ENCODE data around the gene GRK5. TPM values are rescaled to one million over a fixed set of nuclear protein-coding genes. Genes with fewer than 3 reads are reported as not detected.
"Not testable (repeated sequence)": the region's sequence is repeated elsewhere in the genome, so short reads cannot be mapped to it uniquely, and the experiment has no call there.

The GRK5 gene
- polyA plus RNA-seq, 1 experiment = 20.8 TPM

- no peak for DNase-seq (ENCODE audit: low read depth)
- Histone ChIP-seq H3K36me3 (ENCODE audit: control insufficient read depth, insufficient read depth, low read length) (peaks cover 35% of the 10 kb centered on the region), H3K4me3 (ENCODE audit: low read depth, low read length) (no peak overlapping the region), H3K27me3 (ENCODE audit: control insufficient read depth, insufficient read depth, low read length) (no peaks in the 10 kb centered on the region)
- CTCF ChIA-PET = interaction anchor here (1.0 to 1.5 kb wide), 4 partner anchors 9 to 226 kb away, joined by 3 to 5 read pairs (median 5); partner anchors contain the start of gene GRK5
- POLR2A ChIA-PET = no interaction called here
- no peak for TF ChIP-seq CTCF (IDR thresholded peaks at IDR 0.05; ENCODE audit: insufficient read depth, low read depth, low read length)
These were observed 223.8 kb downstream of the GRK5 start for GRCh38 chr10:119431034-119431772.

- Histone ChIP-seq H3K27me3 (ENCODE audit: control insufficient read depth, insufficient read depth, low read length) (no peaks in the 10 kb centered on the region), H3K4me3 (ENCODE audit: low read depth, low read length) (no peak overlapping the region), H3K36me3 (ENCODE audit: control insufficient read depth, insufficient read depth, low read length) (peaks cover 36% of the 10 kb centered on the region)
- no peak for TF ChIP-seq CTCF (IDR thresholded peaks at IDR 0.05; ENCODE audit: insufficient read depth, low read depth, low read length)
- CTCF ChIA-PET = interaction anchor here (1.0 to 1.5 kb wide), 3 partner anchors 9 to 227 kb away, joined by 5 read pairs; partner anchors contain the start of gene GRK5
- no peak for DNase-seq (ENCODE audit: low read depth)
- POLR2A ChIA-PET = no interaction called here
These were observed 224.4 kb downstream of the GRK5 start for GRCh38 chr10:119431773-119432135.

- DNase-seq (ENCODE audit: low read depth); POLR2A ChIA-PET; H3K4me3 ChIP-seq (ENCODE audit: low read depth, low read length); H3K27me3 ChIP-seq (ENCODE audit: control insufficient read depth, insufficient read depth, low read length): not testable (repeated sequence)
- CTCF ChIA-PET = interaction anchor here (1.0 kb wide), 1 partner anchor 16 kb away, joined by 5 read pairs; no protein-coding TSS in a partner anchor
- peaks cover 23% of the 10 kb centered on the region for H3K36me3 ChIP-seq (ENCODE audit: control insufficient read depth, insufficient read depth, low read length)
These were observed 227.6 kb downstream of the GRK5 start for GRCh38 chr10:119434942-119435341.

GRCh38 chr10:119438717-119439116 lies 231.3 kb downstream of the GRK5 start:
- DNase-seq (ENCODE audit: low read depth) = no peak
- ChIA-PET POLR2A (no interaction called here), CTCF (interaction anchor here (0.7 to 1.8 kb wide), 5 partner anchors 9 to 239 kb away, joined by 3 to 7 read pairs (median 6); partner anchors contain the start of gene GRK5)
- no peaks in the 10 kb centered on the region for H3K27me3 ChIP-seq (ENCODE audit: control insufficient read depth, insufficient read depth, low read length)
- no peak overlapping the region for H3K4me3 ChIP-seq (ENCODE audit: low read depth, low read length)
- peaks cover 10% of the 10 kb centered on the region for H3K36me3 ChIP-seq (ENCODE audit: control insufficient read depth, insufficient read depth, low read length)
- TF ChIP-seq CTCF (IDR thresholded peaks at IDR 0.05; ENCODE audit: insufficient read depth, low read depth, low read length) = no peak

- no peak for DNase-seq (ENCODE audit: low read depth)
- TF ChIP-seq CTCF (IDR thresholded peaks at IDR 0.05; ENCODE audit: insufficient read depth, low read depth, low read length) = no peak
- no peak overlapping the region for H3K4me3 ChIP-seq (ENCODE audit: low read depth, low read length)
- peaks cover 13% of the 10 kb centered on the region for H3K36me3 ChIP-seq (ENCODE audit: control insufficient read depth, insufficient read depth, low read length)
- CTCF ChIA-PET = interaction anchor here (0.8 to 1.8 kb wide), 5 partner anchors 10 to 237 kb away, joined by 3 to 7 read pairs (median 5); partner anchors contain the start of gene GRK5
- POLR2A ChIA-PET = no interaction called here
- no peaks in the 10 kb centered on the region for H3K27me3 ChIP-seq (ENCODE audit: control insufficient read depth, insufficient read depth, low read length)
These were observed 232.6 kb downstream of the GRK5 start for GRCh38 chr10:119439922-119440321.

Measured in BJ (cell line).